ENCODE data around the gene EFCAB12. TPM values are rescaled to one million over a fixed set of nuclear protein-coding genes. Genes with fewer than 3 reads are reported as not detected.
A peak's percentile ranks its signal among the peaks of the same experiment; 100 is the strongest.
"Not testable (repeated sequence)": the region's sequence is repeated elsewhere in the genome, so short reads cannot be mapped to it uniquely, and the experiment has no call there.

EFCAB12 gene
- total RNA-seq, 4 donors from 2014 or later, result 0.54 TPM; not detected in 3

GRCh38 chr3:129389572-129389937 is 38.9 kb downstream of the EFCAB12 start:
- DNase-seq, result no peak
- Histone ChIP-seq H3K27ac (peak overlapping the region in 2 of 4 donors; percentile 59 to 60), H3K9me3 (no peaks in the 10 kb centered on the region), H3K27me3 (no peaks in the 10 kb centered on the region), H3K4me3 (no peak overlapping the region), H3K36me3 (peaks cover 0 to 54% (median 0%) of the 10 kb centered on the region in 3 donors), H3K4me1 (no peaks in the 10 kb centered on the region)
- TF ChIP-seq CTCF (IDR thresholded peaks at IDR 0.05) (no peak), POLR2A (IDR thresholded peaks at IDR 0.05) (no peak)

- not testable (repeated sequence) for H3K4me1 ChIP-seq, H3K9me3 ChIP-seq, DNase-seq, H3K4me3 ChIP-seq, H3K27me3 ChIP-seq
- H3K36me3 ChIP-seq, result peaks cover 0 to 51% (median 0%) of the 10 kb centered on the region in 3 donors
- peak overlapping the region in 2 of 4 donors; percentile 60 to 71 for H3K27ac ChIP-seq
Observed at GRCh38 chr3:129388791-129389571, 39.5 kb downstream of the EFCAB12 start.

- Histone ChIP-seq H3K4me3 (no peak overlapping the region), H3K27me3 (no peaks in the 10 kb centered on the region), H3K36me3 (peaks cover 0 to 36% (median 0%) of the 10 kb centered on the region in 3 donors), H3K4me1 (no peaks in the 10 kb centered on the region), H3K9me3 (no peaks in the 10 kb centered on the region), H3K27ac (peak overlapping the region in 1 of 4 donors; percentile 60)
- TF ChIP-seq CTCF (IDR thresholded peaks at IDR 0.05), result no peak
- no peak for TF ChIP-seq POLR2A (IDR thresholded peaks at IDR 0.05)
- no peak for DNase-seq
Observed at GRCh38 chr3:129387487-129387886, 40.9 kb downstream of the EFCAB12 start.

GRCh38 chr3:129386984-129387383 is 41.5 kb downstream of the EFCAB12 start:
- H3K36me3 ChIP-seq, result peaks cover 0 to 31% (median 0%) of the 10 kb centered on the region in 3 donors

GRCh38 chr3:129385507-129385906 is 42.9 kb downstream of the EFCAB12 start:
- H3K27ac ChIP-seq, H3K4me1 ChIP-seq, H3K4me3 ChIP-seq, H3K9me3 ChIP-seq, DNase-seq, H3K27me3 ChIP-seq: not testable (repeated sequence)
- peaks cover 0 to 17% (median 0%) of the 10 kb centered on the region in 3 donors for H3K36me3 ChIP-seq

More at GRCh38 chr3:129386984-129387383, 41.5 kb downstream of the EFCAB12 start:
- DNase-seq, result no peak
- Histone ChIP-seq H3K4me3 (no peak overlapping the region), H3K4me1 (no peaks in the 10 kb centered on the region), H3K9me3 (no peaks in the 10 kb centered on the region), H3K27me3 (no peaks in the 10 kb centered on the region), H3K27ac (no peak overlapping the region)
- no peak for TF ChIP-seq POLR2A (IDR thresholded peaks at IDR 0.05)
- TF ChIP-seq CTCF (IDR thresholded peaks at IDR 0.05), result no peak

- no peak for TF ChIP-seq POLR2A (IDR thresholded peaks at IDR 0.05)
- no peak for TF ChIP-seq CTCF (IDR thresholded peaks at IDR 0.05)
- no peak overlapping the region for H3K4me3 ChIP-seq
- no peak for DNase-seq
- H3K36me3 ChIP-seq, result peaks cover 0 to 12% (median 0%) of the 10 kb centered on the region in 3 donors
- no peaks in the 10 kb centered on the region for H3K4me1 ChIP-seq
- H3K27me3 ChIP-seq, result no peaks in the 10 kb centered on the region
- no peak overlapping the region for H3K27ac ChIP-seq
- H3K9me3 ChIP-seq, result peaks cover 0 to 2% (median 0%) of the 10 kb centered on the region in 4 donors
Observed at GRCh38 chr3:129384594-129385323, 43.7 kb downstream of the EFCAB12 start.

GRCh38 chr3:129384103-129384502 is 44.3 kb downstream of the EFCAB12 start:
- not testable (repeated sequence) for H3K4me3 ChIP-seq, H3K9me3 ChIP-seq, H3K4me1 ChIP-seq, DNase-seq, H3K27me3 ChIP-seq, H3K36me3 ChIP-seq, H3K27ac ChIP-seq

Data from Peyer's patch (tissue), 4 donors.